Keratinocyte (primary cell): ENCODE results near the gene ANKRD44. TPM values are rescaled to one million over a fixed set of nuclear protein-coding genes. Genes with fewer than 3 reads are reported as not detected.
"Not testable (repeated sequence)": the region's sequence is repeated elsewhere in the genome, so short reads cannot be mapped to it uniquely, and the experiment has no call there.

Experiments
- DNase-seq: peaks from one replicate; pipeline ENCODE4 v3.0.0-alpha.2; 2011; ENCODE audit warnings: low read depth, missing footprints, low spot score
- FAIRE-seq: peaks from 2 replicates; lab custom pipeline; 2011; peaks lifted over from hg19 to GRCh38; lab: Jason Lieb, UNC
- H2AFZ ChIP-seq: 2 replicates; pipeline ENCODE4 v1.6.0; 2012; ENCODE audit warnings: low read length, control low read depth, inconsistent platforms; ENCODE audit not compliant: control insufficient read depth
- H3K27ac ChIP-seq: 2 replicates; pipeline ENCODE4 v1.5.1; 2011; ENCODE audit warnings: low read length; ENCODE audit not compliant: control insufficient read depth, insufficient read depth
- H3K27me3 ChIP-seq: 3 replicates; pipeline ENCODE4 v1.6.0; 2011; ENCODE audit warnings: low read length; ENCODE audit not compliant: control insufficient read depth, insufficient read depth; ENCODE audit errors: extremely low read depth
- H3K36me3 ChIP-seq, 2 experiments: 2 replicates in 1 of 2; 3 replicates in 1 of 2; pipeline ENCODE4 v1.5.1; 2011; ENCODE audit warnings: low read length in 2 of 2, mild to moderate bottlenecking in 1 of 2; ENCODE audit not compliant: control insufficient read depth in 2 of 2, insufficient read depth in 2 of 2; ENCODE audit errors: extremely low read depth in 1 of 2
- H3K4me1 ChIP-seq: 3 replicates; pipeline ENCODE4 v1.5.1; 2011; ENCODE audit warnings: low read length; ENCODE audit not compliant: control insufficient read depth, insufficient read depth; ENCODE audit errors: extremely low read depth
- H3K4me2 ChIP-seq: 3 replicates; pipeline ENCODE4 v1.6.0; 2011; ENCODE audit warnings: low read depth, low read length; ENCODE audit not compliant: control insufficient read depth, insufficient read depth; ENCODE audit errors: extremely low read depth
- H3K4me3 ChIP-seq, 3 experiments: fragments of 200-600 bp in 1 of 3; sonication (generic) in 1 of 3; 2 replicates in 2 of 3; 3 replicates in 1 of 3; pipeline ENCODE4 v1.5.1; 2011 to 2016; ENCODE audit warnings: low read length in 3 of 3, mild to moderate bottlenecking in 3 of 3, control low read depth in 2 of 3, inconsistent platforms in 1 of 3, low read depth in 1 of 3, mixed read lengths in 1 of 3, mixed run types in 1 of 3, moderate library complexity in 1 of 3; ENCODE audit not compliant: control insufficient read depth in 2 of 3, insufficient read depth in 2 of 3; ENCODE audit errors: extremely low read depth in 1 of 3
- H3K79me2 ChIP-seq: 2 replicates; pipeline ENCODE4 v1.6.0; 2012; ENCODE audit warnings: low read length; ENCODE audit not compliant: control insufficient read depth, insufficient read depth
- H3K9ac ChIP-seq: 3 replicates; pipeline ENCODE4 v1.6.0; 2011; ENCODE audit warnings: low read length; ENCODE audit not compliant: control insufficient read depth, insufficient read depth; ENCODE audit errors: extremely low read depth
- H3K9me1 ChIP-seq: 3 replicates; pipeline ENCODE4 v1.6.0; 2011; ENCODE audit warnings: low read length; ENCODE audit not compliant: control insufficient read depth, insufficient read depth; ENCODE audit errors: extremely low read depth
- H3K9me3 ChIP-seq: 2 replicates; pipeline ENCODE4 v1.5.1; 2012; ENCODE audit warnings: low read depth, low read length; ENCODE audit not compliant: control insufficient read depth
- H4K20me1 ChIP-seq: 3 replicates; pipeline ENCODE4 v1.6.0; 2011; ENCODE audit warnings: low read length; ENCODE audit not compliant: control insufficient read depth, insufficient read depth; ENCODE audit errors: extremely low read depth
- EZH2 ChIP-seq: IDR thresholded peaks from one replicate; pipeline ENCODE4 v1.6.1; 2012; ENCODE audit warnings: inconsistent platforms, mild to moderate bottlenecking, low read length, moderate library complexity
- dilution Hi-C: fragments of 300-500 bp; cut with MboI; formaldehyde crosslinking; loops from one replicate; pipeline ENCODE4 v1.7.0; 2020; ENCODE audit warnings: low sequenced_read_pairs; ENCODE audit not compliant: extremely low pct_ligation_motif_present
- polyA plus RNA-seq, 5 experiments: library from polyadenylated mRNA; depleted of rRNA in 3 of 5; stranded (reverse) in 3 of 5; stranded (forward) in 1 of 5; unstranded in 1 of 5; fragments of >200 nt; gene quantifications; 1 replicate in 1 of 5; 2 replicates in 3 of 5; 3 replicates in 1 of 5; pipeline versions ENCODE4 v1.2.1 to v1.2.3, GENCODE V29; 2011 to 2012; ENCODE audit warnings: missing spikeins in 2 of 5, low read depth in 1 of 5, low replicate concordance in 1 of 5
- TF ChIP-seq, protein P1 (sequence below), 3 experiments: IDR thresholded peaks in 1 of 3; conservative IDR thresholded peaks in 1 of 3; optimal IDR thresholded peaks in 1 of 3; 2 replicates in 2 of 3; 3 replicates in 1 of 3; pipeline versions ENCODE3 to v1.5.1; 2011; ENCODE audit warnings: low read length in 3 of 3, mild to moderate bottlenecking in 3 of 3, moderate library complexity in 2 of 3, control low read depth in 1 of 3, inconsistent platforms in 1 of 3; ENCODE audit not compliant: insufficient read depth in 2 of 3; ENCODE audit errors: extremely low read depth in 1 of 3

ANKRD44 gene
- polyA plus RNA-seq, 1 donor (not counting 4 experiments of a cell fraction or from before 2014, with no cell fraction given), result 0.35 TPM

DNA sequence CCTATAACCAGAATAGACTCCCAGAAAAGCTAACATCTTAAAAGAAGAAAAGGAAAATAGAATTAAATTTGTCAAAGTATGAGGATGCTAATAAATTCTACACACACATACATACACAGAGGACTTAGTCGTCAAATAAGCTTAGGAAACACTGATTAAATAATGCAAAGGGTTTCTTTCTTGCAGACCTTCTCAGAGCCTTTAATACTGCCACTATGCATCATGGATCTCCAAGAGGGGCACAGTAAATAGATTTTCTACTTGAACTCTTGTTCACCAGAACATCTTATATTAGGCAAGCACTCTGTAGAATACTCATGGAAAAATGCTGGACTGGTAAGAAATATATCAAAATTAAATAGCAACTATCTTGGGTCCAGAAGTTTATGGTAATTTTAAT is 69.4 kb downstream of the ANKRD44 start:
- Histone ChIP-seq H3K27me3 (no peaks in the 10 kb centered on the region), H3K4me2 (no peak overlapping the region), H3K4me3 (no peak overlapping the region), H3K9me3 (no peaks in the 10 kb centered on the region), H3K79me2 (no peaks in the 10 kb centered on the region), H4K20me1 (no peaks in the 10 kb centered on the region), H2AFZ (no peak overlapping the region), H3K4me1 (no peaks in the 10 kb centered on the region), H3K36me3 (no peaks in the 10 kb centered on the region), H3K9me1 (no peaks in the 10 kb centered on the region), H3K9ac (no peak overlapping the region), H3K27ac (no peak overlapping the region)
- DNase-seq (no peak), FAIRE-seq (no peak)
- dilution Hi-C loops, result no loop called here
- TF ChIP-seq, protein P1, sequence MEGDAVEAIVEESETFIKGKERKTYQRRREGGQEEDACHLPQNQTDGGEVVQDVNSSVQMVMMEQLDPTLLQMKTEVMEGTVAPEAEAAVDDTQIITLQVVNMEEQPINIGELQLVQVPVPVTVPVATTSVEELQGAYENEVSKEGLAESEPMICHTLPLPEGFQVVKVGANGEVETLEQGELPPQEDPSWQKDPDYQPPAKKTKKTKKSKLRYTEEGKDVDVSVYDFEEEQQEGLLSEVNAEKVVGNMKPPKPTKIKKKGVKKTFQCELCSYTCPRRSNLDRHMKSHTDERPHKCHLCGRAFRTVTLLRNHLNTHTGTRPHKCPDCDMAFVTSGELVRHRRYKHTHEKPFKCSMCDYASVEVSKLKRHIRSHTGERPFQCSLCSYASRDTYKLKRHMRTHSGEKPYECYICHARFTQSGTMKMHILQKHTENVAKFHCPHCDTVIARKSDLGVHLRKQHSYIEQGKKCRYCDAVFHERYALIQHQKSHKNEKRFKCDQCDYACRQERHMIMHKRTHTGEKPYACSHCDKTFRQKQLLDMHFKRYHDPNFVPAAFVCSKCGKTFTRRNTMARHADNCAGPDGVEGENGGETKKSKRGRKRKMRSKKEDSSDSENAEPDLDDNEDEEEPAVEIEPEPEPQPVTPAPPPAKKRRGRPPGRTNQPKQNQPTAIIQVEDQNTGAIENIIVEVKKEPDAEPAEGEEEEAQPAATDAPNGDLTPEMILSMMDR (optimal IDR thresholded peaks at IDR 0.05 in 1 of 3, IDR thresholded peaks at IDR 0.05 in 1 of 3, conservative IDR thresholded peaks at IDR 0.05 in 1 of 3; ENCODE audit: extremely low read depth in 1 of 3, insufficient read depth in 2 of 3, low read length in 3 of 3), result no peak
- no peak for TF ChIP-seq EZH2

DNA sequence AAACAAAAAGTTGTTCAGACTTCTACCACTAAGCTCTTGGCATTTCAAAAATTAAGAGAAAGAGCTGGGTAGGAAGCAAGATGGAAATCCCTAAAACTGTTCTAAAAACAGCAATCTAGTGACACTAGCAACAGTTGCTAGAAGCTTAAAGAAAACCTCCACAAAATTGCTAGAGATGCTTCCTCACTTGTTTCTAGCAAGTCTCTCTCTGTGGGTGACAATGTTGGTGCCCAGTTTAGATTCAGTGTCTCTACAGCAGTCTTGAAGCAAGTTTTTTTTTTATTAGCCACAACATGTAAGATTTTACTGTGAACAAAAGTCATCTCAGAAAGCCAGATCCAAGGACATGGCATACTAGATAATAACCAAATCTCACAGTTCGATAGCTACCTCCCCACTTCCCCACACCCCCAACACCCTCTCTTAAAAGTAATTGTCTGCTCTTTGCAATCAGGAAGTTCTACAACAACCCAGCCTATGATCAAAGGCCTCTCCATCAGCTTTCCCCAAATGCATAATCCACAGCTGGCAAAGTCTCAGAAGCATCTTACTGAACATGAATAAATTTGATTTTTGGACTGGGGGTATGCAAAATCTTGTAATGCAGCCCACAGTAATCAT is 70.0 kb downstream of the ANKRD44 start:
- no peak overlapping the region for H3K4me2 ChIP-seq
- H3K9me1 ChIP-seq, result no peaks in the 10 kb centered on the region
- H2AFZ ChIP-seq, result no peak overlapping the region
- H3K4me3 ChIP-seq, result no peak overlapping the region
- H3K9me3 ChIP-seq, result no peaks in the 10 kb centered on the region
- no peak overlapping the region for H3K27ac ChIP-seq
- DNase-seq (no peak), FAIRE-seq (no peak)
- no peaks in the 10 kb centered on the region for H4K20me1 ChIP-seq
- H3K9ac ChIP-seq, result no peak overlapping the region
- H3K79me2 ChIP-seq, result no peaks in the 10 kb centered on the region
- H3K36me3 ChIP-seq, result no peaks in the 10 kb centered on the region
- TF ChIP-seq, protein P1 (optimal IDR thresholded peaks at IDR 0.05 in 1 of 3, IDR thresholded peaks at IDR 0.05 in 1 of 3, conservative IDR thresholded peaks at IDR 0.05 in 1 of 3; ENCODE audit: extremely low read depth in 1 of 3, insufficient read depth in 2 of 3, low read length in 3 of 3), result no peak
- TF ChIP-seq EZH2, result no peak
- no peaks in the 10 kb centered on the region for H3K4me1 ChIP-seq
- dilution Hi-C loops, result no loop called here
- no peaks in the 10 kb centered on the region for H3K27me3 ChIP-seq

DNA sequence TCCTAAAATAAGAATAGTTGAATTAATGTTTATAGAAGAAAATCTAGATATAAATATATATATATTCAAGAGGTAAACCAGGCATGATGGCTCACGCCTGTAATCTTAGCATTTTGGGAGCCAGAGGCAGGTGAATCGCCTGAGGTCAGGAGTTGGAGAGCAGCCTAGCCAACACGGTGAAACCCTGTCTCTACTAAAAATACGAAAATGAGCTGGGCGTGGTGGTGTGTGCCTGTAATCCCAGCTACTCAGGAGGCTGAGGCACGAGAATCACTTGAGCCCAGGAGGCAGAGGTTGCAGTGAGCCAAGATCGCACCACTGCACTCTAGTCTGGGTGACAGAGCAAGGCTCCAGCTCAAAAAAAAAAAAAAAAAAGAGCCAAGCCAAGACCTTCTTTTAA is 70.6 kb downstream of the ANKRD44 start:
- H3K27ac ChIP-seq, H3K9me3 ChIP-seq, H4K20me1 ChIP-seq, H3K4me3 ChIP-seq, H2AFZ ChIP-seq, H3K36me3 ChIP-seq, FAIRE-seq, H3K27me3 ChIP-seq, H3K9ac ChIP-seq, H3K4me2 ChIP-seq, dilution Hi-C loops, H3K4me1 ChIP-seq, H3K79me2 ChIP-seq, DNase-seq, H3K9me1 ChIP-seq: not testable (repeated sequence)
